Psoas muscle (tissue), 8 donors: Measurements from ENCODE around the gene ZFAND4. TPM values are rescaled to one million over a fixed set of nuclear protein-coding genes. Genes with fewer than 3 reads are reported as not detected.

Source experiments
- ATAC-seq, 4 donors: fragments of 200-7000 bp; cut with Tn5 transposase; one replicate each; pipeline ENCODE4 v1.9.1; 2020; ENCODE audit warnings: moderate library complexity in 3 of 4, mild to moderate bottlenecking in 2 of 4
- DNase-seq, 2 donors: peaks; one replicate each; pipeline ENCODE4 v3.0.0-alpha.2; 2020
- H3K27ac ChIP-seq: fragments of 200-600 bp; one replicate; pipeline ENCODE4 v1.8.0; 2022
- H3K27me3 ChIP-seq, 3 donors: fragments of 200-600 bp in 1 of 3; one replicate each; pipeline versions ENCODE4 v1.6.1 to v1.8.0; 2013 to 2022; ENCODE audit warnings: low read length in 2 of 3, mild to moderate bottlenecking in 2 of 3, moderate library complexity in 1 of 3; ENCODE audit not compliant: insufficient read depth in 3 of 3
- H3K36me3 ChIP-seq, 2 donors: fragments of 200-600 bp in 1 of 2; one replicate each; pipeline versions ENCODE4 v1.6.1 to v1.8.0; 2013 to 2022; ENCODE audit warnings: low read depth in 1 of 2, mild to moderate bottlenecking in 1 of 2, moderate library complexity in 1 of 2; ENCODE audit not compliant: insufficient read depth in 1 of 2
- H3K4me1 ChIP-seq: fragments of 200-600 bp; one replicate; pipeline ENCODE4 v1.8.0; 2022
- H3K4me3 ChIP-seq: fragments of 200-600 bp; one replicate; pipeline ENCODE4 v1.8.0; 2022; ENCODE audit warnings: mild to moderate bottlenecking
- H3K9me3 ChIP-seq: fragments of 200-600 bp; one replicate; pipeline ENCODE4 v1.8.0; 2022
- WGBS, 3 donors: extraction: QIAGEN DNeasy Blood & Tissue Kit; methylation state at CpG; one replicate each; pipeline versions ENCODE4 v1.1.6 to v1.1.7; 2013; 5-methylcytosine and 5-hydroxymethylcytosine counted together
- intact Hi-C, 2 donors: fragments of 100-400 bp; cut with DNase I; formaldehyde crosslinking; loops; one replicate each; pipeline versions ENCODE4 v1.11.0 to v1.14.2; 2022
- polyA plus RNA-seq, 3 donors: library from polyadenylated mRNA; stranded (reverse); fragments of 200-250 nt; gene quantifications; one replicate each; pipeline ENCODE4 v1.2.3, GENCODE V29; 2013
- total RNA-seq, 4 donors: library from RNA; stranded (reverse); fragmentation: NEBNext Ultra II Directional in 2 of 4; extraction: Animal tissue kit (Norgen Biotek cat#: 25700) in 2 of 4; gene quantifications; one replicate each; pipeline versions ENCODE4 v1.2.1 to v1.2.4, GENCODE V29; 2021 to 2023
- TF ChIP-seq, protein P1 (sequence below): fragments of 200-600 bp; IDR thresholded peaks from one replicate; pipeline ENCODE4 v1.8.0; 2022; ENCODE audit warnings: antibody characterized with exemption
- donor health status: healthy with polysubstance abuse.
- donor health status: DM: no; HTN: no; CAD: no; lungs with moderate emphysema.
- donor health status: Bipolar disorder and iron deficiency.
- donor health status: healthy.
- donor health status: DM: yes; HTN: yes; CAD: no.
- donor health status: DM: no; HTN: no; CAD: no.
- donor health status: DM: no; HTN: no; CAD: no.
- donor health status: DM: yes; HTN: yes; CAD: no.

ZFAND4 gene
- total and polyA plus RNA-seq, 7 donors: 2.4 to 7.2 (median 6.0) TPM

DNA sequence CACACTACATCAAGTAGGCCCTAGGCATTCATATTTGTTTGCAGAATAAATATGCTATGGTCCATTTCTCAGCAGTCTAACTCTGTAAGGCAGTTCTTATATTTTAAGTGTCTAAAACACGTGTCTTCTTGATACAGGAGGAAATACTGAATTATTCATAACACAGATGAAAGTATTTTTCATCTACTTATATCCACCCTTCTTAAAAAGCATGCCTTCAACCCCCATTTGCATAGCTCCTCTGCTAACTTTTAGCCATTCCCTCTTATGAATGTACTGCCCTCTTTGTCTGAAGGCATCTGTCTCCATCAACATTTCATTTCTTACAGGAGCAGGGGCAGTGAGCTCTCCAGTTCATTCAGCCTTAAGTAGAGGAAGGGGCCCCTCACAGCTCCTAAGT lies 57.7 kb downstream of the ZFAND4 start:
- no peaks in the 10 kb centered on the region for H3K4me1 ChIP-seq
- no peak overlapping the region for H3K4me3 ChIP-seq
- intact Hi-C loops: no loop called here
- WGBS, 3 donors: 86 to 94% (median 91%) methylated on average over 1 of the region's 1 CpG
- peaks cover 5 to 47% of the 10 kb centered on the region in 2 donors for H3K36me3 ChIP-seq
- ATAC-seq: no peak
- no peaks in the 10 kb centered on the region for H3K27me3 ChIP-seq
- no peak for DNase-seq
- TF ChIP-seq, protein P1, sequence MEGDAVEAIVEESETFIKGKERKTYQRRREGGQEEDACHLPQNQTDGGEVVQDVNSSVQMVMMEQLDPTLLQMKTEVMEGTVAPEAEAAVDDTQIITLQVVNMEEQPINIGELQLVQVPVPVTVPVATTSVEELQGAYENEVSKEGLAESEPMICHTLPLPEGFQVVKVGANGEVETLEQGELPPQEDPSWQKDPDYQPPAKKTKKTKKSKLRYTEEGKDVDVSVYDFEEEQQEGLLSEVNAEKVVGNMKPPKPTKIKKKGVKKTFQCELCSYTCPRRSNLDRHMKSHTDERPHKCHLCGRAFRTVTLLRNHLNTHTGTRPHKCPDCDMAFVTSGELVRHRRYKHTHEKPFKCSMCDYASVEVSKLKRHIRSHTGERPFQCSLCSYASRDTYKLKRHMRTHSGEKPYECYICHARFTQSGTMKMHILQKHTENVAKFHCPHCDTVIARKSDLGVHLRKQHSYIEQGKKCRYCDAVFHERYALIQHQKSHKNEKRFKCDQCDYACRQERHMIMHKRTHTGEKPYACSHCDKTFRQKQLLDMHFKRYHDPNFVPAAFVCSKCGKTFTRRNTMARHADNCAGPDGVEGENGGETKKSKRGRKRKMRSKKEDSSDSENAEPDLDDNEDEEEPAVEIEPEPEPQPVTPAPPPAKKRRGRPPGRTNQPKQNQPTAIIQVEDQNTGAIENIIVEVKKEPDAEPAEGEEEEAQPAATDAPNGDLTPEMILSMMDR: no peak
- H3K27ac ChIP-seq: no peak overlapping the region
- no peaks in the 10 kb centered on the region for H3K9me3 ChIP-seq

DNA sequence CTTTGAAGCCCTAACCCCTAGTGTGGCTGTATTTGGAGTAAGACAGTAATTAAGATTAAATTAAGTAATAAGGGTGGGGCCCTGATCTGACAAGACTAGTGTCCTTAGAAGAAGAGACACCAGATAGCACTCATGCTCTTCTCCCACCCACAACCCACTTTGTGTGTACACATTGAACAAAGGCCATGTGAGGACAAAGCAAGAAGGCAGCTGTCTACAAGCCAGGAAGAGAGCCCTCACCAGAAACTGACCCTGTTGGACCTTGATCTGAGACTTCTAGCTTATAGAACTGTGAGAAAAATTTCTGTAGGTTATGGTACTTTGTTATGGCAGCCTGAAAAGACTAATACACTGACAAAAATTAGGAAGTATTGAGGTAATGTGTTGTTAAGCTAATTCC lies 59.8 kb downstream of the ZFAND4 start:
- TF ChIP-seq, protein P1: no peak
- no peak for ATAC-seq

DNA sequence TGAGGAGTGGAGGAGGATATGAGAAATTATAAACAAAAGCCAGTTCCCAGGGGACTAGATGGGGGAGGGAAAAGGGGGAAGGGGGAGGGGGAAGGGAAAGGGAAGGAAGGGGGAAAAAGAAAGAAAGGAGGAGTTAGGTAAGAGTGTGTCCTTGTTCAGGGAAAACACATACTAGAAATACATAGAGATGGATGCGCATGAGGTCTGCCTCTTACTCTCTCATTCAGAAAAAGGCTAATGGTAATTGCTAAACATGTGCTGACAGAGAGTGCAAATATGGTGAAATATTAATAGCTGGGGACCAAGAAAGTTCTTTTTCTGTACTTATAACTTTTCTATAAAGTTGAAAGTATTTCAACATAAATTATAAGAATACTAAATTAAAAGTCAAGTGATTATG lies 64.5 kb downstream of the ZFAND4 start:
- TF ChIP-seq, protein P1: no peak
- H3K4me1 ChIP-seq: no peaks in the 10 kb centered on the region
- H3K27ac ChIP-seq: no peak overlapping the region
- intact Hi-C loops: no loop called here
- H3K4me3 ChIP-seq: no peak overlapping the region
- no peaks in the 10 kb centered on the region for H3K9me3 ChIP-seq
- peaks cover 5 to 37% of the 10 kb centered on the region in 2 donors for H3K36me3 ChIP-seq
- ATAC-seq: no peak
- H3K27me3 ChIP-seq: no peaks in the 10 kb centered on the region
- 91 to 97% (median 95%) methylated on average over 1 of the region's 1 CpG for WGBS, 3 donors
- no peak for DNase-seq

More for the DNA sequence above, 59.8 kb downstream of the ZFAND4 start:
- Histone ChIP-seq H3K9me3 (no peaks in the 10 kb centered on the region), H3K36me3 (peaks cover 5 to 53% of the 10 kb centered on the region in 2 donors), H3K27me3 (no peaks in the 10 kb centered on the region), H3K27ac (no peak overlapping the region), H3K4me3 (no peak overlapping the region), H3K4me1 (no peaks in the 10 kb centered on the region)
- intact Hi-C loops: no loop called here
- no peak for DNase-seq

DNA sequence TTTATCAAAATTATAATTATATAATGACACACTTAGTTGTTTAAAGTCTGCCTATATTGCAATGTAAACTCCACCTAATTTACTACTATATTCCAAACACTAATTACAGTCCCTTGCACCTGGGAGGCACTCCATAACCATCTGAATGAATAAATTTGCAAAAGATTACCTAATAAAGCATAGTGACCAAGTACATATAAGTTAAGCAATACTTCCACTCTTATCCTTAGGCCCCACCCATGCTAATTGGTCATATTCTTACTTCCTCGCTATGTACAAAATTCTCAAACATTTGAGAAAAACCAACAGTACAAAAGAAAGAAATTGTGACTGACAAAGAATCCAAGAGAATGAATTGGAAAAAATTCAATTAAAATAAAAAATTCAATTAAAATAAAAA lies 65.3 kb downstream of the ZFAND4 start:
- intact Hi-C loops: no loop called here
- no peak for DNase-seq
- no peak overlapping the region for H3K27ac ChIP-seq
- no peak for ATAC-seq
- WGBS, 3 donors: 95 to 98% (median 96%) methylated on average over 1 of the region's 1 CpG
- peaks cover 0 to 4% (median 0%) of the 10 kb centered on the region in 3 donors for H3K27me3 ChIP-seq
- H3K9me3 ChIP-seq: no peaks in the 10 kb centered on the region
- H3K36me3 ChIP-seq: peaks cover 0 to 30% of the 10 kb centered on the region in 2 donors
- TF ChIP-seq, protein P1: no peak
- no peaks in the 10 kb centered on the region for H3K4me1 ChIP-seq
- no peak overlapping the region for H3K4me3 ChIP-seq

DNA sequence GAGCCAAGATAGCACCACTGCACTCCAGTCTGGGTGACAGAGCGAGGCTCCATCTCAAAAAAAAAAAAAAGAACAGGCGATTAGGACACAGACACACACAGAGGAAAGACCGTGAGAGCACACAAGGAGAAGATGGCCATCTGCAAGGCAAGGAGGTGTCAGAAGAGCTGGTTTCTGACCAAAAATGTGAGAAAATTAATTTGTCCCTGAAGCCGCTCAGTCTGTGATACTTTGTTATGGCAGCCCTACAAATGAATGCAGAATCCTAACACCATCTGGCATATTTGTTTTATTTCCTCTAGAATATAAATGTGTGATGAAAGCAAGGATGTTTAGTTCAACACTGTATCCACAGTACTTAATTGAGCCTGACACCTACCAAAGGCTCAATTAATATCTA lies 69.7 kb downstream of the ZFAND4 start:
- ATAC-seq (no peak), DNase-seq (no peak)
- no peak overlapping the region for H3K27ac ChIP-seq
- H3K4me1 ChIP-seq: no peaks in the 10 kb centered on the region
- TF ChIP-seq, protein P1: no peak
- peaks cover 0 to 24% (median 6%) of the 10 kb centered on the region in 3 donors for H3K27me3 ChIP-seq
- no peaks in the 10 kb centered on the region for H3K36me3 ChIP-seq
- H3K9me3 ChIP-seq: no peaks in the 10 kb centered on the region
- intact Hi-C loops: no loop called here
- no peak overlapping the region for H3K4me3 ChIP-seq
- 84 to 93% (median 92%) methylated on average over 4 of the region's 4 CpGs for WGBS, 3 donors
